NCI-H2227 (cell line): ENCODE measurements around the gene RPL10.

Experiments
- DNase-seq: peaks from one replicate; lab custom pipeline; 2025; ENCODE audit not compliant: unreplicated experiment; lab: John Stamatoyannopoulos, UW

The RPL10 gene

GRCh38 chrX:154428176-154429171 is 30.3 kb downstream of the RPL10 start, which contains the start of gene ATP6AP1:
Gene ATP6AP1 (plus strand): TSS chrX:154428677. CDS start chrX:154428693, 16 bp downstream.
- DNase-seq: peak; percentile 95

DNA sequence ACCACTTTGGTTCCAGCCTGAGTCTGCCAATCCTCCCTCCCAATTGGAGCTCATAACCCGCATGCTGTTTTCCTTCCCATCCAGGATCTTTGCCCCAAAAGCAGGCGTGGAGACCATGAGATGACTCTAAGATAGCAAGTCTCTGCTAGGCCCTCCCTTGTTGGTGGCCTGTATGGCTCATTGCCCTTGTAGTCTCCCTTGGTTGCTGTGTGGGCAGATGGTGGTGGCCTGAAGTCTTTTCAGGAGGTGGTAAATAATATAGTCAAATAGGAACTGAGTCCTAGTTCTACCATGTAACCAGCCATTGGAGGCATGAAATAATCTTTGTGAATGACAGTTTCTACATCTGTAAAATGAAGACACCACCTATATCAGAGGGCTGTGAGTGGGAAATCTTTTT is 31.5 kb downstream of the RPL10 start:
- DNase-seq: no peak

DNA sequence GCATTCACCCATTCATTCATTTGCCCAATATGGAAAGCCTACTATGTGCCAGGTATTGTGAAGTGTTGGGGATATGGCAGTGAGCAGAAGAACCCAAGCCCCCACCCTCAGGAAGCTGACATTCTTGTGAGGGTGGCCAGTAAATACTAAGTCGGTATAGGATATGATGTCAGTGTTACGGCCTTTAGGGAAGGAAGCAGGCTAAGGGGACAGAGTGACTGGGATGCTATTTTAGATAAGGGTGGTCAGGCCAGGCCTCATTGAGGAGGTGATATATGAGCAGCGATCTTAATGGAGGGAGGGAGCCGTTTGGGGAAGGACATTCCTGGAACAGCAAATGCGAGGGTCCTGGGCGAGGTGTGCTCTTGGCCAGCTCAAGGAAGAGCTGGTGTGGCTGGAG is 32.3 kb downstream of the RPL10 start:
- DNase-seq: no peak

- DNase-seq: no peak
These were observed 32.7 kb downstream of the RPL10 start for GRCh38 chrX:154430916-154431315.

DNA sequence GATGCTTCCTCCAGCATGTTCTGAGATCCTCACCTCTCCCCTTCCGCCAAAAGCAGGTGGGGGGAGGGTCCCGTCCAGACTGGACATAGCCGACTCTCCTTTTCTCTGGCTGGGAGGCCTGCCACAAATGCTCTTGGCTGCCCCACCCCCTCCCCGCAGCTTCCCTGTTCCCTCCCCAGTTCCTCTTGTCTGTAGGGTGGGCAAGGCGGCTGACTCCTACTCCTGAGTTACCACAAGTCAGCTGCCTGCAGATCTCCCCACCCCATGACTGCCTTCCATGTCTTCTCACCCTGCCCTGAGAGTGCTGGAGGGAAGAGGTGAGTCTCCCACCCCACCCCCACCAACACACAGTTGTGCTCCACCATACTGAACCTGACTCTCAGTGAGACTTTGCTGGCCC is 33.2 kb downstream of the RPL10 start:
- DNase-seq: no peak

GRCh38 chrX:154432210-154432609 is 34.0 kb downstream of the RPL10 start:
- no peak for DNase-seq

DNA sequence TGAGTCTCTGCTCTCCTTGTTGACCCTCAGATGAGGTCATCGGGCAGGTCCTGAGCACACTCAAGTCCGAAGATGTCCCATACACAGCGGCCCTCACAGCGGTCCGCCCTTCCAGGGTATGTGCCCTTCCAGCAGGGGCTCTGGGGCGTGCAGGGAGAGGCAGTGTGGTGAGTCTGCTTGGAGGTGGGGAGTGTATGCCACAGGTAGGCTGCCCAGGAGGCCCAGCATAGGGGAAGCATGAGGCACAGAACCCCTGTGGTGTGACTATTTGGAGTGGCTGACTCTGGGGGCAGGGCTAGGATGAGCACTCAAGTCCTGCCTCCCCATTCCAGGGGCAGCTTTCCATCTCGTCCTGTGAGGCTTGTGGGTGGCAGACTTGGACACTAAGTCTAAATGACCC is 35.4 kb downstream of the RPL10 start:
- no peak for DNase-seq

GRCh38 chrX:154434394-154435168 is 36.4 kb downstream of the RPL10 start:
- no peak for DNase-seq

- no peak for DNase-seq
These were observed 37.1 kb downstream of the RPL10 start for GRCh38 chrX:154435171-154435733.

DNA sequence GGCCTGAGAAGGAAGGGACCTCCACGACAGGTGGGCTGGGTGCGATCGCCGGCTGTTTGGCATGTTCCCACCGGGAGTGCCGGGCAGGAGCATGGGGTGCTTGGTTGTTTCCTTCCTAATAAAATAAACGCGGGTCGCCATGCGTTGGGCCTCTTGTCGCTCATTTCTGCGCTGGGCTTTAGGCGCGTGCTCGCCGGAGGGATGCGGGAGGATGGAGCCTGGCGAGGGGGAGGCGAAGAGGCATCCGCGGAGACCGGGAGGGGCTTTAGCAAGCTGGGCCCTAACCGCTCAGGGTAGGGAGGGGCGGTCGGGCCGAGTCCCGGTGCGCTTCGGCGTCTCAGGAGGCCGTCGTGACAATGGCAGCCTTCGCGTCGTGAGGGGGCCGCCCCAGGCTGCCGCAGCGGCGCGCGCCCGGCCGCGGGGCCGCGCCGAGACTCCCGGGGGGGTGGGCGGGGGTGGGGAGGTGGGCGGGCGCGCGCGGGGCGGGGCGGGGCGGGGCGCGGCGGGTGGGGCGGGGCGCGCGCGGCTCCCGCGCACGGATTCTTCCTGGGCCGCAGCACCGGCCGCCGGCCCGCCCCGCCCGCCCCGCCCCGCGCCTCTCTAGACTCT is 38.3 kb downstream of the RPL10 start:
- peak; percentile 73 for DNase-seq

DNA sequence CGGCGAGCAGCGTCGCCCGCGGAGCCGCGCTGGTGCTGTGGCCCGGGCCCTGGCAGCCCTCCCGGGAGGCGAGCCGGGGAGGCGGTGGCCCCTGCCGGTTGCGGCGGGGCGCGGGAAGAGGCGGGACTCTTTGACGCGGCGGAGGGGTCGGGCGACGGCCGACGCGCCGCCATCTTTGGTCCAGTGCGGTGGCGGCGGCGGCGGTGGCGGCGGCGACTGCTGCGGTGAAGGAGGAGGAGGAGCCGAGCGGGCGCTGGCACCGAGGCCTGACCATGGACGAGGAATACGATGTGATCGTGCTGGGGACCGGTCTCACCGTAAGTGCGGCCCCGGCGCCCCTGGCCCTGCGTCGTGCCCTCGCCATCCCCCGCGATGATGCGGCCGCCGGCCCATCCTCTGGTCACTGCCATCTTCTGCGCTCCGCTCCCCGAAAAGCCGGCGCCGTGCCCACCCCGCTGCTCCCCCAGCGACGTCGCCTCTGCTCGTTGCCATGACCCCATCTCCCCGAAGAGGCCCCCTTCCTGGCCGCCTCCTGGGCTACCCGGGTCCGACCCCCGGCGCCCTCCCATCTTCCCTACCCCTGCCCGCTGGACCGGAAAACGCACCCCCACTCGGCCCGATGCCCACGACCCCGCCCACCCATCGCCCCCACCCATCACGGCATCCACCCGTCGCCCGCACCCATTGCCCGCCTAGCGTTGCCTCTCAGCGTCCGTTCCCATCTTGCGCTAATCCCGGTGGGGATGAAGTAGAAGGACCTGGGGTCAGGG is 39.0 kb downstream of the RPL10 start, which contains the start of gene GDI1:
GDI1 (plus strand) TSS at position 172 of the 770 bp plus-strand sequence; CDS start at position 273, 101 bp downstream.
- DNase-seq: peak; percentile 73

DNA sequence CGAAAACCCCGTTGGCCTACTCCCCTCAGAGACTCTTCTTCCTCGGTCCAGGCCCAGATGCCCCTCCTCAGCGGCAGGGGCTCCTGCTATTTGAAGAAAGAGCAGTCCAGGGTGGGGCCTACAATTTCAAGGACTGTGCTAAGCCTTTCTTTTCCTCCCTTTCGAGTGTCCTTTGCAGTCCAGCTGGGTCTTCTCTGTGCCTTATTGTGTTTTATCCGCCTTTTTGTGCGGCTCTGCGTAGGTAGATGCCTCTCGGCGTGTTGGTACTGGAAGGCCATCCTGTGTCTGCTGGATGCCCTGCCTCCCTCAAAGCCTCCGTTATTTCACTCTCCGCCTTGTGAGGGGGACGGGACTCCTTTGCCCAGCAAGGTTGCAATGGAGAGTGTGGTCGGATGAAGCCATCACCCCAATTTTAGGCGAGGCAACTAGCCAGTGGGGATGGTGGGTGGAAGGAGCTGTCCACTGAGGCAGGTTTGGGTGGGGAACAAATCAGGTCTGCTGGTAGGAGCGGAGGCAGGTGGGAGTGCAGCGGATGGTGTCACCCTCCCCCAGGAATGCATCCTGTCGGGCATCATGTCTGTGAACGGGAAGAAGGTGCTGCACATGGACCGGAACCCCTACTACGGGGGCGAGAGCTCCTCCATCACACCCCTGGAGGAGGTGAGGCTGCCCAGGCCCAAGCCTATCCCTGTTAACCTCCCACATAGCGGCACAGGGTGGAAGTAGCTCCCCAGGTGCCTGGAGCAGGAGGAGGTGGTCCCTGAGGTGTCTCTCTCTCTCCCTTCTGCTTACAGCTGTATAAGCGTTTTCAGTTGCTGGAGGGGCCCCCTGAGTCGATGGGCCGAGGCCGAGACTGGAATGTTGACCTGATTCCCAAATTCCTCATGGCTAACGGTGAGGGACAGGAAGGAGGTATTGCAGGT is 40.1 kb downstream of the RPL10 start:
- no peak for DNase-seq

DNA sequence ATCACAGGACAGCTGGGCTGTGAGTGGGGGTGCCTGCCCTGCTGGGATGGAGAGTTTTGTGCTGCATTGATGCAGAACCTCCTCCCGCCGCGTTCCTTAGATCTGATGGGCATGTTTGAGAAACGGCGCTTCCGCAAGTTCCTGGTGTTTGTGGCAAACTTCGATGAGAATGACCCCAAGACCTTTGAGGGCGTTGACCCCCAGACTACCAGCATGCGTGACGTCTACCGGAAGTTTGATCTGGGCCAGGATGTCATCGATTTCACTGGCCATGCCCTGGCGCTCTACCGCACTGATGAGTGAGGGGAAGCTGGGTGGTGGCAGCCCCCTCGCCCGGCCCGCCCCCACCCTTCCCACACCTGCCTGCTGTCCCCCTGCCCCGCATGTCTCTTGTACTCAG is 41.7 kb downstream of the RPL10 start:
- DNase-seq: no peak

- DNase-seq: no peak
These were observed 42.6 kb downstream of the RPL10 start for GRCh38 chrX:154440623-154441357.

GRCh38 chrX:154441564-154441963 is 43.4 kb downstream of the RPL10 start:
- no peak for DNase-seq

DNA sequence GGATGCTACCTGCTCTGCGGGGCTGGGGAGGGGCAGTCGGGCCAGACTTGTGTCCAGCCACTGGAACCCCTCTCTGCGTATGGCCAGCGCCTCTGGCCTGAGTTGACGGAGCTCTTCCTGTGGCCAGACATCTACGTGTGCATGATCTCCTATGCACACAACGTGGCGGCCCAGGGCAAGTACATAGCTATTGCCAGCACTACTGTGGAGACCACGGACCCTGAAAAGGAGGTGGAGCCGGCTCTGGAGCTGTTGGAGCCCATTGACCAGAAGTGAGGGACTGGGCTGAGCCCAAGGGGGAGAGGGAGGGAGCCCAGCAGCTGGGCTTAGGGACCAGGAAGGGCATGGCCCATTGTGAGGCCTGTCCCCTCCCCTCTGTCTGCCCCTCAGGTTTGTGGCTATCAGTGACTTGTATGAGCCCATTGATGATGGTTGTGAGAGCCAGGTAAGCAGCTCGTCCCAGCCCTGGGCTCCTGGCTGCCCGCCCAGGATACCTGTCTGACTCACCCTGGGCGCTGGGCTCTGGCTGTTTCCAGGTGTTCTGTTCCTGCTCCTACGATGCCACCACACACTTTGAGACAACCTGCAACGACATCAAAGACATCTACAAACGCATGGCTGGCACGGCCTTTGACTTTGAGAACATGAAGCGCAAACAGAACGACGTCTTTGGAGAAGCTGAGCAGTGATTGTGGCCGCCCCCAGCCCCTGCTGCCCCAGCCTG is 44.0 kb downstream of the RPL10 start:
- no peak for DNase-seq

DNA sequence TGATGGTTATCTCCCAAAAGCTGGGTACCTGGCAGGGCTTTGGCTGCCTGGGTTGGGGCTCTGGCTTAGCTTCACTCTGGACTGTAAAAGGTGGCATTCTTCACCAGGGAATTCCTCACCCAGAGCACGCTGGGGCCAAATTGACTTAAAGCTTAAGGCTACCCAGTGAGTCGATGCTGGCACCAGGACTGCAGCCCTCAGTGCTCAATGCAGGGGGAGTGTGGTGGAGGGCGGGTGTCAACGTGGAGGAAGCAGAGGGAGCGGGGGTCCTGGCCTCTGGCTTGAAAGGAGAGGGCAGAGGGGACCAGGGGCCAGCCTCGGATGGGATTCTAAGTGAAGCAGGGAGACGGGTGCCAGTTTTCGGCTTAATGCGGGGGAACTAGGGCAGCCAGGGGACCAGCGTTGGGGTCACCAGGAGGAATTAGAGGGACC is 45.3 kb downstream of the RPL10 start:
- peak; percentile 24 for DNase-seq
